Measurements from ENCODE around the gene TMEM154.

DNA sequence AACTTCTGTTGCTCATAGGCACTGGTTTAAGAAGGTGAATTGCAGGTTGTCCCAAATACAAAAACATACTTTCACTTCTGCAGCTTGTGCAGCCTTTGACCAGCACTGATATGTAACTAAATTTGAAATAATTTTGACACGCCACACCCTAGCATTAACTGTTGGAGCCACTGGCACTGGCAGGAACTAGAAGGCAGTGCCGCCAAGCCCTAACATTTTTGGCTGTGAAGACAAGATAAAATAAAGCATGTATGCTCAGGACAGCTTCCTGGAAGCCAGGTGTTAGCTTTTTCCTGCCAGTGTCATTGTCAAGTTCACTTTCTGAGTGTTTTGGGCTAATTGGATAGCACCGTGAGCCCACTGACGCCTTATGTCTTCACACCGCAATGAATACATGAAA, 78.6 kb downstream of the TMEM154 start:
- TF ChIP-seq EP300 (IDR thresholded peaks at IDR 0.05; ENCODE audit: borderline replicate concordance in 1 of 2, control insufficient read depth in 1 of 2, low read depth in 2 of 2, low read length in 2 of 2) (no peak), PML (IDR thresholded peaks at IDR 0.05; ENCODE audit: low read length) (no peak), JUND (IDR thresholded peaks at IDR 0.05; ENCODE audit: low read depth, low read length) (no peak), MYC (IDR thresholded peaks at IDR 0.05; ENCODE audit: insufficient read depth, insufficient read length, insufficient replicate concordance, low read length, severe bottlenecking) (no peak), GABPA (IDR thresholded peaks at IDR 0.05; ENCODE audit: low read depth) (no peak), CREM (IDR thresholded peaks at IDR 0.05; ENCODE audit: low read depth) (no peak)
- TF ChIP-seq, protein P1, sequence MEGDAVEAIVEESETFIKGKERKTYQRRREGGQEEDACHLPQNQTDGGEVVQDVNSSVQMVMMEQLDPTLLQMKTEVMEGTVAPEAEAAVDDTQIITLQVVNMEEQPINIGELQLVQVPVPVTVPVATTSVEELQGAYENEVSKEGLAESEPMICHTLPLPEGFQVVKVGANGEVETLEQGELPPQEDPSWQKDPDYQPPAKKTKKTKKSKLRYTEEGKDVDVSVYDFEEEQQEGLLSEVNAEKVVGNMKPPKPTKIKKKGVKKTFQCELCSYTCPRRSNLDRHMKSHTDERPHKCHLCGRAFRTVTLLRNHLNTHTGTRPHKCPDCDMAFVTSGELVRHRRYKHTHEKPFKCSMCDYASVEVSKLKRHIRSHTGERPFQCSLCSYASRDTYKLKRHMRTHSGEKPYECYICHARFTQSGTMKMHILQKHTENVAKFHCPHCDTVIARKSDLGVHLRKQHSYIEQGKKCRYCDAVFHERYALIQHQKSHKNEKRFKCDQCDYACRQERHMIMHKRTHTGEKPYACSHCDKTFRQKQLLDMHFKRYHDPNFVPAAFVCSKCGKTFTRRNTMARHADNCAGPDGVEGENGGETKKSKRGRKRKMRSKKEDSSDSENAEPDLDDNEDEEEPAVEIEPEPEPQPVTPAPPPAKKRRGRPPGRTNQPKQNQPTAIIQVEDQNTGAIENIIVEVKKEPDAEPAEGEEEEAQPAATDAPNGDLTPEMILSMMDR (IDR thresholded peaks at IDR 0.05 in 2 of 3, conservative IDR thresholded peaks at IDR 0.05 in 1 of 3; ENCODE audit: control insufficient read depth in 2 of 3, extremely low read depth in 1 of 3, insufficient read depth in 1 of 3, low read depth in 3 of 3, low read length in 3 of 3): no peak
- TF ChIP-seq, protein P2, sequence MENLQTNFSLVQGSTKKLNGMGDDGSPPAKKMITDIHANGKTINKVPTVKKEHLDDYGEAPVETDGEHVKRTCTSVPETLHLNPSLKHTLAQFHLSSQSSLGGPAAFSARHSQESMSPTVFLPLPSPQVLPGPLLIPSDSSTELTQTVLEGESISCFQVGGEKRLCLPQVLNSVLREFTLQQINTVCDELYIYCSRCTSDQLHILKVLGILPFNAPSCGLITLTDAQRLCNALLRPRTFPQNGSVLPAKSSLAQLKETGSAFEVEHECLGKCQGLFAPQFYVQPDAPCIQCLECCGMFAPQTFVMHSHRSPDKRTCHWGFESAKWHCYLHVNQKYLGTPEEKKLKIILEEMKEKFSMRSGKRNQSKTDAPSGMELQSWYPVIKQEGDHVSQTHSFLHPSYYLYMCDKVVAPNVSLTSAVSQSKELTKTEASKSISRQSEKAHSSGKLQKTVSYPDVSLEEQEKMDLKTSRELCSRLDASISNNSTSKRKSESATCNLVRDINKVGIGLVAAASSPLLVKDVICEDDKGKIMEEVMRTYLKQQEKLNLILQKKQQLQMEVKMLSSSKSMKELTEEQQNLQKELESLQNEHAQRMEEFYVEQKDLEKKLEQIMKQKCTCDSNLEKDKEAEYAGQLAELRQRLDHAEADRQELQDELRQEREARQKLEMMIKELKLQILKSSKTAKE (IDR thresholded peaks at IDR 0.05; ENCODE audit: low read depth, poor library complexity, severe bottlenecking): no peak
- TF ChIP-seq, protein P3, sequence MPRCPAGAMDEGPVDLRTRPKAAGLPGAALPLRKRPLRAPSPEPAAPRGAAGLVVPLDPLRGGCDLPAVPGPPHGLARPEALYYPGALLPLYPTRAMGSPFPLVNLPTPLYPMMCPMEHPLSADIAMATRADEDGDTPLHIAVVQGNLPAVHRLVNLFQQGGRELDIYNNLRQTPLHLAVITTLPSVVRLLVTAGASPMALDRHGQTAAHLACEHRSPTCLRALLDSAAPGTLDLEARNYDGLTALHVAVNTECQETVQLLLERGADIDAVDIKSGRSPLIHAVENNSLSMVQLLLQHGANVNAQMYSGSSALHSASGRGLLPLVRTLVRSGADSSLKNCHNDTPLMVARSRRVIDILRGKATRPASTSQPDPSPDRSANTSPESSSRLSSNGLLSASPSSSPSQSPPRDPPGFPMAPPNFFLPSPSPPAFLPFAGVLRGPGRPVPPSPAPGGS (IDR thresholded peaks at IDR 0.05; ENCODE audit: borderline replicate concordance, insufficient read depth, low read depth, low read length, poor library complexity, severe bottlenecking): no peak
- TF ChIP-seq, protein P4, sequence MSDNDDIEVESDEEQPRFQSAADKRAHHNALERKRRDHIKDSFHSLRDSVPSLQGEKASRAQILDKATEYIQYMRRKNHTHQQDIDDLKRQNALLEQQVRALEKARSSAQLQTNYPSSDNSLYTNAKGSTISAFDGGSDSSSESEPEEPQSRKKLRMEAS (IDR thresholded peaks at IDR 0.05; ENCODE audit: low read depth, low read length): no peak
